ENCODE results near the gene BMPR1A. TPM values are rescaled to one million over a fixed set of nuclear protein-coding genes. Genes with fewer than 3 reads are reported as not detected.

The BMPR1A gene
- total and polyA plus RNA-seq, 9 of the 15 experiments (the other 6 are each of a cell fraction or from before 2014, with no cell fraction given), result 1.6 to 17.5 (median 9.1) TPM

GRCh38 chr10:86950349-86950748, 193.9 kb downstream of the BMPR1A start:
- no peak for FAIRE-seq
- 17% methylated on average over 1 of the region's 1 CpG for WGBS (ENCODE audit: insufficient coverage, low coverage, missing lambda C conversion rate)

GRCh38 chr10:86951184-86951761, 194.9 kb downstream of the BMPR1A start:
- POLR2A ChIA-PET, result interaction anchor here (0.6 kb wide), 1 partner anchor 102 kb away, joined by 3 read pairs; no protein-coding TSS in a partner anchor
- Histone ChIP-seq H3K4me3 (no peak overlapping the region), H3K27me3 (ENCODE audit: control insufficient read depth in 2 of 2, insufficient read depth in 2 of 2, low read length in 2 of 2) (no peaks in the 10 kb centered on the region), H3K9me3 (replicated peaks; ENCODE audit: control insufficient read depth, insufficient read depth, low read depth, low read length) (0 out of 2 replicates have a peak, but pooled peaks cover 3% of the 10 kb centered on the region), H3K79me2 (ENCODE audit: control insufficient read depth, insufficient read depth, low read length) (no peaks in the 10 kb centered on the region), H3K27ac (ENCODE audit: extremely low read depth, low read depth, low read length) (no peak overlapping the region), H3K9me1 (ENCODE audit: control insufficient read depth, insufficient read depth, low read length) (no peaks in the 10 kb centered on the region), H2AFZ (ENCODE audit: low read depth, low read length) (no peak overlapping the region), H3K9ac (ENCODE audit: insufficient read depth in 1 of 2, low read depth in 2 of 2, low read length in 2 of 2) (no peak overlapping the region), H4K20me1 (replicated peaks; ENCODE audit: control insufficient read depth, insufficient read depth, low read length) (no peaks in the 10 kb centered on the region), H3K4me2 (ENCODE audit: insufficient read depth, low read length) (no peak overlapping the region), H3K36me3 (ENCODE audit: control insufficient read depth, insufficient read depth, low read length) (no peaks in the 10 kb centered on the region), H3K4me1 (replicated peaks in 1 of 2; ENCODE audit: control insufficient read depth in 2 of 2, insufficient read depth in 2 of 2, low read length in 2 of 2) (peaks cover 25 to 26% of the 10 kb centered on the region in 2 experiments)
- intact Hi-C loops (cut with micrococcal nuclease), result no loop called here
- ATAC-seq, result no peak
- in situ Hi-C loops (cut with MboI), result no loop called here
- no peak for DNase-seq (ENCODE audit: extremely low read depth in 1 of 4, low spot score in 3 of 4)
- TF ChIP-seq, protein P1, sequence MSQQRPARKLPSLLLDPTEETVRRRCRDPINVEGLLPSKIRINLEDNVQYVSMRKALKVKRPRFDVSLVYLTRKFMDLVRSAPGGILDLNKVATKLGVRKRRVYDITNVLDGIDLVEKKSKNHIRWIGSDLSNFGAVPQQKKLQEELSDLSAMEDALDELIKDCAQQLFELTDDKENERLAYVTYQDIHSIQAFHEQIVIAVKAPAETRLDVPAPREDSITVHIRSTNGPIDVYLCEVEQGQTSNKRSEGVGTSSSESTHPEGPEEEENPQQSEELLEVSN (IDR thresholded peaks at IDR 0.05; ENCODE audit: borderline replicate concordance in 1 of 2, extremely low read depth in 1 of 2, insufficient read depth in 1 of 2, insufficient read length in 1 of 2, low read depth in 1 of 2, low read length in 1 of 2, poor library complexity in 1 of 2, severe bottlenecking in 1 of 2), result no peak
- BruUV-seq (replicated peaks), result no TSS peak
- FAIRE-seq, result no peak
- CTCF ChIA-PET (ENCODE audit: low intra/inter-chr PET ratio), result no interaction called here

More at GRCh38 chr10:86950349-86950748, 193.9 kb downstream of the BMPR1A start:
- in situ Hi-C loops (cut with MboI) (no loop called here), intact Hi-C loops (cut with micrococcal nuclease) (no loop called here)
- BruUV-seq (replicated peaks), result no TSS peak
- Histone ChIP-seq H2AFZ (ENCODE audit: low read depth, low read length) (no peak overlapping the region), H3K9ac (ENCODE audit: insufficient read depth in 1 of 2, low read depth in 2 of 2, low read length in 2 of 2) (no peak overlapping the region), H3K79me2 (ENCODE audit: control insufficient read depth, insufficient read depth, low read length) (no peaks in the 10 kb centered on the region), H3K27me3 (ENCODE audit: control insufficient read depth in 2 of 2, insufficient read depth in 2 of 2, low read length in 2 of 2) (no peaks in the 10 kb centered on the region), H3K4me3 (no peak overlapping the region), H3K36me3 (ENCODE audit: control insufficient read depth, insufficient read depth, low read length) (no peaks in the 10 kb centered on the region), H3K9me1 (ENCODE audit: control insufficient read depth, insufficient read depth, low read length) (no peaks in the 10 kb centered on the region), H4K20me1 (replicated peaks; ENCODE audit: control insufficient read depth, insufficient read depth, low read length) (no peaks in the 10 kb centered on the region), H3K9me3 (replicated peaks; ENCODE audit: control insufficient read depth, insufficient read depth, low read depth, low read length) (0 out of 2 replicates have a peak, but pooled peaks cover 3% of the 10 kb centered on the region), H3K27ac (ENCODE audit: extremely low read depth, low read depth, low read length) (no peak overlapping the region), H3K4me2 (ENCODE audit: insufficient read depth, low read length) (no peak overlapping the region), H3K4me1 (replicated peaks in 1 of 2; ENCODE audit: control insufficient read depth in 2 of 2, insufficient read depth in 2 of 2, low read length in 2 of 2) (peaks cover 16 to 19% of the 10 kb centered on the region in 2 experiments)
- POLR2A ChIA-PET, result no interaction called here
- TF ChIP-seq MTA3 (IDR thresholded peaks at IDR 0.05; ENCODE audit: borderline replicate concordance) (no peak), ADNP (tag; IDR thresholded peaks at IDR 0.05) (no peak), TEAD2 (tag; IDR thresholded peaks at IDR 0.05) (no peak), KDM2B (CRISPR knock-in tag; IDR thresholded peaks at IDR 0.05) (no peak), TCF3 (CRISPR knock-in tag; IDR thresholded peaks at IDR 0.05) (no peak), C11orf30 (IDR thresholded peaks at IDR 0.05; ENCODE audit: low read depth) (no peak), GABPB2 (CRISPR knock-in tag; conservative IDR thresholded peaks at IDR 0.05) (no peak), ATF1 (CRISPR knock-in tag; IDR thresholded peaks at IDR 0.05) (no peak), ATF1 (tag; IDR thresholded peaks at IDR 0.05) (no peak)
- CTCF ChIA-PET (ENCODE audit: low intra/inter-chr PET ratio), result interaction anchor here (0.6 kb wide), 1 partner anchor 918 kb away, joined by 3 read pairs; no protein-coding TSS in a partner anchor
- ATAC-seq, result no peak
- DNase-seq (ENCODE audit: extremely low read depth in 1 of 4, low spot score in 3 of 4), result no peak

Data from K562 (cell line).